SK-N-MC (cell line): ENCODE data around the gene LSM14A.

Experiments
- EZH2 ChIP-seq: fragments of 200-600 bp; sonication (generic); IDR thresholded peaks from one replicate; pipeline ENCODE4 v1.6.1; 2017; ENCODE audit warnings: antibody characterized with exemption
- POLR2AphosphoS5 ChIP-seq: IDR thresholded peaks from 2 replicates; pipeline ENCODE4 v1.6.1; 2012; ENCODE audit warnings: mild to moderate bottlenecking, low read depth, low read length, borderline replicate concordance

DNA sequence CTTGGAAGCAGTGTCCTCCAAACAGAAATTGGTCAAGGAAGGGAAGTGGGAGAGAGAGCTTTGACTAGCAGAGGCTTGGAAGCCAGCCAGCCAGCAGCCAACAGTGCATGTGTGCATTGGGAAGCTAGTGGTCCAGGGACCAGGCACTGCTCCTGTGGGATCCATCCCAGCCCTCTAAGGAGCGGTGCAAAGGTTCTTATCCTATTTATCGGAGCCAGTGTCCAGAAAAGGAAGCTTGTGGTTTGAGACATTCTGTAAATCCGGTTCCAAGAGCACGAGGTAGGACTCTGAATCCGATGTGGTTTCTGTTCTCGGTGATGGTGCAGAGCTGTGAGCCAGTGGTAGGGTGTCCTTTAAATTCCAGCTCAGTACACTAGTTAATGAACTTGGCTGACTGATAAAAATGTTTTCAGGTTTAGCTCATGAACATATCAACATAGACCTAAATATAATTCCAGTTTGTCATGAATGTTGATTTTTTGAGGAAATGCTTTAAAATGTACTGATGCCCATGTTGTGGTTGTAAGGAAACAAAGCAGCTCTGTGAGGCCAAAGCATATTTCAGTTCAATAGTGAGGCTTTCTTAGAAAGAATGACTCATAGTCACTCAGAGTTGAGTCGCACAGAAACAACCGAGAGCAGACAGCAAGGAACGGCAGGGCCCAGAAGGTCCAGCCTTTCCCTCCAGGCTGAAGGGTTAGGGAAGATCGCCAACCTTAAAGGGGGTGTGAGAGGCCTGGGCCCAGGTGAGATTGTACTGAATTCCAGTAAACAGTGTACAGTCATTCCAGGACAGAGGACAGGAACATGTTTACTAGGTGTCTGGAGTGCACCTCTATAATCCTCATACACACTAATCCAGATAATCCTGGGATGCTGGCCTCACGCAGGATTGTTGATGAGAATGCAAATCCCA is 60.5 kb downstream of the LSM14A start:
- TF ChIP-seq EZH2 (no peak), POLR2AphosphoS5 (no peak)
